Cardiac fibroblast (primary cell): ENCODE data around the gene UBN1.
"Not testable (repeated sequence)": the region's sequence is repeated elsewhere in the genome, so short reads cannot be mapped to it uniquely, and the experiment has no call there.

ENCODE experiments used
- DNase-seq, 2 donors: peaks; one replicate each; pipeline versions ENCODE4 v3.0.0 to v3.0.0-alpha.2; 2010; ENCODE audit warnings: low read depth in 2 of 2
- H3K4me3 ChIP-seq, 2 donors: replicated peaks in 1 of 2; 1 replicate in 1 of 2; 2 replicates in 1 of 2; pipeline ENCODE4 v1.5.1; 2011; ENCODE audit warnings: low read depth in 2 of 2, low read length in 2 of 2, mild to moderate bottlenecking in 2 of 2, moderate library complexity in 1 of 2
- TF ChIP-seq, protein P1 (sequence below): IDR thresholded peaks from one replicate; pipeline ENCODE4 v1.5.1; 2011; ENCODE audit warnings: low read depth, mild to moderate bottlenecking, low read length, inconsistent platforms

Gene UBN1

DNA sequence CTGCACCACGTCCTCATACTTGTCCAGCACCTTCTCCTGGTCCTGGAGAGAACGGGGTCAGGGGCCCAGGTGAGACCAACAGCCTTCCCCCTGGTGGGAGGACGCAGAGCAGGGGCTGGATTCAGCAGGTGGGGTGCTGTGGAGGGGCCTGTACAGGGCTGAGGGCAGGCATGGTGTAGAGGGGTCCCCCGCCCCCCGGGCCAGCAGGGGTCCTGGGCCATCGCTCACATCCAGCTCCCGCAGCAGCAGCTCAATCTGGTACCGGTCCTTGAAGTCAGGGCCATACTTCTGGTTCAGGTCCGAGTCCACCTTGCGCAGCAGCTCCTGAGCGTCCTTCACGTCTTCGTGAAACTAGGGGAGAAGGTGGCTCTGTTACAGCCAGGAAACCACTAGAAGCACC, 48.1 kb downstream of the UBN1 start:
- no peak overlapping the region for H3K4me3 ChIP-seq
- no peak for DNase-seq
- TF ChIP-seq, protein P1, sequence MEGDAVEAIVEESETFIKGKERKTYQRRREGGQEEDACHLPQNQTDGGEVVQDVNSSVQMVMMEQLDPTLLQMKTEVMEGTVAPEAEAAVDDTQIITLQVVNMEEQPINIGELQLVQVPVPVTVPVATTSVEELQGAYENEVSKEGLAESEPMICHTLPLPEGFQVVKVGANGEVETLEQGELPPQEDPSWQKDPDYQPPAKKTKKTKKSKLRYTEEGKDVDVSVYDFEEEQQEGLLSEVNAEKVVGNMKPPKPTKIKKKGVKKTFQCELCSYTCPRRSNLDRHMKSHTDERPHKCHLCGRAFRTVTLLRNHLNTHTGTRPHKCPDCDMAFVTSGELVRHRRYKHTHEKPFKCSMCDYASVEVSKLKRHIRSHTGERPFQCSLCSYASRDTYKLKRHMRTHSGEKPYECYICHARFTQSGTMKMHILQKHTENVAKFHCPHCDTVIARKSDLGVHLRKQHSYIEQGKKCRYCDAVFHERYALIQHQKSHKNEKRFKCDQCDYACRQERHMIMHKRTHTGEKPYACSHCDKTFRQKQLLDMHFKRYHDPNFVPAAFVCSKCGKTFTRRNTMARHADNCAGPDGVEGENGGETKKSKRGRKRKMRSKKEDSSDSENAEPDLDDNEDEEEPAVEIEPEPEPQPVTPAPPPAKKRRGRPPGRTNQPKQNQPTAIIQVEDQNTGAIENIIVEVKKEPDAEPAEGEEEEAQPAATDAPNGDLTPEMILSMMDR = no peak

DNA sequence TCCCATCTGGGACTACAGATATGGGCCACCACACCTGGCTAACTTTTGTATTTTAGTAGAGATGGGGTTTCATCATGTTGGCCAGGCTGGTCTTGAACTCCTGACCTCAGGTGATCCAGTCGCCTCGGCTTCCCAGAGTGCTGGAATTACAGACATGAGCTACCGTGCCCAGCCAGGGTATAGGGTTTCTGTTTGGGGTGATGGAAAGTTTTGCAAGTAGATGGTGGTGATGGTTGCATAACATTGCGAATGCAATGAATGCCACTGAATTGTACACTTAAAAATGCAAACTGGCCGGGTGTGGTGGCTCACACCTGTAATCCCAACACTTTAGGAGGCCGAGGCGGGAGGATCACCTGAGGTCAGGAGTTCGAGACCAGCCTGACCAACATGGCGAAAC, 49.5 kb downstream of the UBN1 start:
- not testable (repeated sequence) for H3K4me3 ChIP-seq, DNase-seq

GRCh38 chr16:4897328-4897727, 50.0 kb downstream of the UBN1 start:
- DNase-seq = no peak
- TF ChIP-seq, protein P1 = no peak
- H3K4me3 ChIP-seq = no peak overlapping the region

GRCh38 chr16:4898811-4899473, 51.7 kb downstream of the UBN1 start:
- TF ChIP-seq, protein P1 = no peak
- H3K4me3 ChIP-seq = no peak overlapping the region
- no peak for DNase-seq

DNA sequence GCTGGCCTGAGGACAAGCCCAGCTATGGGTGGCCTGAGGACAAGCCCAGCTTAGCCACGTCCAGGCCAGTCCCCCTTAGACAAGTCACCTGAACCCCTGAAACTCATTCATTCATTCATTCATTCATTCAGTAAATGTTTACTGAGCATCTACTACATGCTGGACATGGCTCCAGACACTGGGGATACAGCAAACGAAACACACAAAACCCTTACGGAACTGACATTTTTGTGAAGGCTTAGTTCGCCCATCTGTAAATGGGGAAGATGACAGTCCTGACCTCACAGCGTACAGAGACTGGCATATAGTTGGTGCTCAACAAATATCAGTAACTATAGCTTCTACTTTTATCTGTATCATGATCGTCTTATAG, 52.2 kb downstream of the UBN1 start:
- DNase-seq = no peak
- TF ChIP-seq, protein P1 = no peak
- H3K4me3 ChIP-seq = no peak overlapping the region

- no peak overlapping the region for H3K4me3 ChIP-seq
- peak; percentile 16 to 42 for DNase-seq
- TF ChIP-seq, protein P1 = no peak
Measured at GRCh38 chr16:4900036-4900435, 52.8 kb downstream of the UBN1 start.

DNA sequence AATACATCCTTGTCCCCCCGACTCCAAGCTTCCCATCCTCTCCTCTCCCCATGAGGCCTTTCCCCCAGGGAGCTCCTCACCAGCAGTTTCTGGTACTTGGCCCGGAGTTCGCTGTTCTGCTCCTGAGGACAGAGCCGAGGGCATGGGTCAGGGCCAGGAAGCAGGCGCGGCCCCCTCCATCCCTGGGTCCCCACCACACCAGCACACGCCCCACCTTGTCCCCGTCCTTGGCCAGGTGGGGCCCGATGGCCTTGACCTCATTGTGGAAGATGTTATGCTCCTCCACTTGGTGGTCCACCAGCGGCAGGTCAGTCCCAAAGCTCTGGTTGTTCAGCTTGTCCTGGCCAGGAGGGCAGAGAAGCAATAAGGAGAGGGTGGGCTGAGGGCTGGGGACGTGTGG, 53.5 kb downstream of the UBN1 start:
- H3K4me3 ChIP-seq = no peak overlapping the region
- no peak for DNase-seq
- TF ChIP-seq, protein P1 = no peak
